Sigmoid colon (tissue), 4 donors: Measurements from ENCODE around the gene NBDY.

Experiments
- EP300 ChIP-seq, 4 donors: sonication (generic); formaldehyde crosslinking; IDR thresholded peaks; one replicate each; pipeline ENCODE4 v1.6.1; 2017; ENCODE audit warnings: antibody characterized with exemption in 4 of 4
- POLR2A ChIP-seq, 2 donors: fragments of 450-650 bp; IDR thresholded peaks; one replicate each; pipeline ENCODE4 v1.6.1; 2016; ENCODE audit warnings: antibody characterized with exemption in 2 of 2, mild to moderate bottlenecking in 2 of 2, moderate library complexity in 2 of 2
- POLR2AphosphoS5 ChIP-seq, 4 donors: sonication (generic); formaldehyde crosslinking; IDR thresholded peaks; one replicate each; pipeline ENCODE4 v1.6.1; 2017; ENCODE audit warnings: antibody characterized with exemption in 4 of 4
- TF ChIP-seq, protein P1 (sequence below), 4 experiments: fragments of 450-650 bp in 3 of 4; fragments of 200-600 bp in 1 of 4; IDR thresholded peaks; one replicate each; pipeline ENCODE4 v1.5.1; 2016 to 2019; ENCODE audit warnings: antibody characterized with exemption in 4 of 4, mild to moderate bottlenecking in 3 of 4, moderate library complexity in 2 of 4

DNA sequence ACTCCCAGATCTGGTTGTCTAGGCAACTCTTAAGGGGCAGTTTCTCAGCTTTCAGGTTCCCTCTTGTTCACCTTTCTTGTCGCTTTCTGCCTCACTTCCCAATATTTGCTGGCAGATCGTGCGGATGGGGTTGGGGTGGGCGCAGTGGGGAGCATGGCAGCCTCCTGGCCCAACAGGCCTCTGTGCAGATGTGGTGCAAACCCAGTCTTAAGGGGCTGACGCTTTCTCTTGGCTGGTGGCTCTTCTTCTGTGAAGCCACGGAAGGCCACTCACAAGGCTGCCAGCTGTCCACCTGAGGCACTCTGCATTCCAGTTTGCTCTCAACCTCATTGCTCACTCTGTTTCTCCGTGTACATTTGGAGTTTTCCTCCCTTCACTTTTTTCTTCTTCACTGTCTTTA lies 61.7 kb downstream of the NBDY start:
- TF ChIP-seq, protein P1, sequence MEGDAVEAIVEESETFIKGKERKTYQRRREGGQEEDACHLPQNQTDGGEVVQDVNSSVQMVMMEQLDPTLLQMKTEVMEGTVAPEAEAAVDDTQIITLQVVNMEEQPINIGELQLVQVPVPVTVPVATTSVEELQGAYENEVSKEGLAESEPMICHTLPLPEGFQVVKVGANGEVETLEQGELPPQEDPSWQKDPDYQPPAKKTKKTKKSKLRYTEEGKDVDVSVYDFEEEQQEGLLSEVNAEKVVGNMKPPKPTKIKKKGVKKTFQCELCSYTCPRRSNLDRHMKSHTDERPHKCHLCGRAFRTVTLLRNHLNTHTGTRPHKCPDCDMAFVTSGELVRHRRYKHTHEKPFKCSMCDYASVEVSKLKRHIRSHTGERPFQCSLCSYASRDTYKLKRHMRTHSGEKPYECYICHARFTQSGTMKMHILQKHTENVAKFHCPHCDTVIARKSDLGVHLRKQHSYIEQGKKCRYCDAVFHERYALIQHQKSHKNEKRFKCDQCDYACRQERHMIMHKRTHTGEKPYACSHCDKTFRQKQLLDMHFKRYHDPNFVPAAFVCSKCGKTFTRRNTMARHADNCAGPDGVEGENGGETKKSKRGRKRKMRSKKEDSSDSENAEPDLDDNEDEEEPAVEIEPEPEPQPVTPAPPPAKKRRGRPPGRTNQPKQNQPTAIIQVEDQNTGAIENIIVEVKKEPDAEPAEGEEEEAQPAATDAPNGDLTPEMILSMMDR (IDR thresholded peaks at IDR 0.05), result no peak
- no peak for TF ChIP-seq POLR2AphosphoS5 (IDR thresholded peaks at IDR 0.05)
- no peak for TF ChIP-seq POLR2A (IDR thresholded peaks at IDR 0.05)
- no peak for TF ChIP-seq EP300 (IDR thresholded peaks at IDR 0.05)
